Measurements from ENCODE around the gene DDX46.

DNA sequence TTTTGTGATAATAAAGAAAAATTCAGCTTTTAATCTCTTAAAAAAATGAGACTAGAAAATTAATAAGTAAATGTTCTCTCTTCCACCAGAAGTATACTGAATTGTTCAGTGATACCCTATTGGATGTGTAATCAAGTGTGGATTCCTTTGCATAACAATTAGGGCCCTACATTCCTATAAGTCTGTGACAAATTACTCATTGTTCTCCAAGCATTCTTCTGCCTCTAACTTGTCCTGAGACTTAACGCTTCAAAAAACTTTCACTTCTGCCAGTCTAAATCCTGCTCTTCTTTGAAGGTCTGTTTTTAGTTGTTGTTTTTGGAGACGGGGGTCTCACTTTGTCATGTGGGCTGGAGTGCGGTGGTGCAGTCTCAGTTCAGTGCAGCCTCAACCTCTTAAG, 9.2 kb upstream of the DDX46 start:
- TF ChIP-seq, protein P1, sequence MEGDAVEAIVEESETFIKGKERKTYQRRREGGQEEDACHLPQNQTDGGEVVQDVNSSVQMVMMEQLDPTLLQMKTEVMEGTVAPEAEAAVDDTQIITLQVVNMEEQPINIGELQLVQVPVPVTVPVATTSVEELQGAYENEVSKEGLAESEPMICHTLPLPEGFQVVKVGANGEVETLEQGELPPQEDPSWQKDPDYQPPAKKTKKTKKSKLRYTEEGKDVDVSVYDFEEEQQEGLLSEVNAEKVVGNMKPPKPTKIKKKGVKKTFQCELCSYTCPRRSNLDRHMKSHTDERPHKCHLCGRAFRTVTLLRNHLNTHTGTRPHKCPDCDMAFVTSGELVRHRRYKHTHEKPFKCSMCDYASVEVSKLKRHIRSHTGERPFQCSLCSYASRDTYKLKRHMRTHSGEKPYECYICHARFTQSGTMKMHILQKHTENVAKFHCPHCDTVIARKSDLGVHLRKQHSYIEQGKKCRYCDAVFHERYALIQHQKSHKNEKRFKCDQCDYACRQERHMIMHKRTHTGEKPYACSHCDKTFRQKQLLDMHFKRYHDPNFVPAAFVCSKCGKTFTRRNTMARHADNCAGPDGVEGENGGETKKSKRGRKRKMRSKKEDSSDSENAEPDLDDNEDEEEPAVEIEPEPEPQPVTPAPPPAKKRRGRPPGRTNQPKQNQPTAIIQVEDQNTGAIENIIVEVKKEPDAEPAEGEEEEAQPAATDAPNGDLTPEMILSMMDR (IDR thresholded peaks at IDR 0.05), result no peak
- TF ChIP-seq EP300 (IDR thresholded peaks at IDR 0.05), result no peak
